H9 (cell line): ENCODE data around the gene DCTN3. TPM values are rescaled to one million over a fixed set of nuclear protein-coding genes. Genes with fewer than 3 reads are reported as not detected.

ENCODE experiments used
- DNase-seq: peaks from one replicate; pipeline ENCODE4 v3.0.0-alpha.2; 2017
- H2AFZ ChIP-seq: one replicate; pipeline ENCODE4 v1.6.1; 2013; ENCODE audit warnings: mild to moderate bottlenecking, low read length, control low read depth, moderate library complexity
- H2AK5ac ChIP-seq: 2 replicates; pipeline ENCODE4 v1.6.1; 2013; ENCODE audit warnings: low read length, control low read depth, mixed read lengths; ENCODE audit not compliant: insufficient read length
- H2BK120ac ChIP-seq: one replicate; pipeline ENCODE4 v1.6.1; 2013; ENCODE audit warnings: low read depth, mild to moderate bottlenecking, low read length, control low read depth, inconsistent platforms; ENCODE audit not compliant: poor library complexity, severe bottlenecking
- H2BK12ac ChIP-seq: 2 replicates; pipeline ENCODE4 v1.6.1; 2013; ENCODE audit warnings: low read length, control low read depth, mixed read lengths, low read depth; ENCODE audit not compliant: insufficient read length
- H2BK15ac ChIP-seq: 2 replicates; pipeline ENCODE4 v1.6.1; 2013; ENCODE audit warnings: low read depth, low read length, control low read depth
- H2BK20ac ChIP-seq: one replicate; pipeline ENCODE4 v1.6.1; 2013; ENCODE audit warnings: low read depth, mild to moderate bottlenecking, low read length, control low read depth, inconsistent platforms; ENCODE audit not compliant: poor library complexity, severe bottlenecking
- H2BK5ac ChIP-seq: 2 replicates; pipeline ENCODE4 v1.6.1; 2013; ENCODE audit warnings: low read length, control low read depth, mixed read lengths; ENCODE audit not compliant: insufficient read length
- H3K14ac ChIP-seq: 2 replicates; pipeline ENCODE4 v1.6.1; 2013; ENCODE audit warnings: low read length, control low read depth; ENCODE audit not compliant: insufficient read depth
- H3K18ac ChIP-seq: 2 replicates; pipeline ENCODE4 v1.6.1; 2013; ENCODE audit warnings: low read depth, mild to moderate bottlenecking, mixed read lengths, low read length, control low read depth; ENCODE audit not compliant: insufficient read length
- H3K23ac ChIP-seq: 2 replicates; pipeline ENCODE4 v1.6.1; 2013; ENCODE audit warnings: low read length, control low read depth, mixed read lengths, low read depth; ENCODE audit not compliant: insufficient read length
- H3K23me2 ChIP-seq: 2 replicates; pipeline ENCODE4 v1.6.1; 2013; ENCODE audit warnings: low read depth, mild to moderate bottlenecking, mixed read lengths, low read length, control low read depth; ENCODE audit not compliant: insufficient read length, poor library complexity, severe bottlenecking
- H3K27ac ChIP-seq: 2 replicates; pipeline ENCODE4 v1.5.1; 2013; ENCODE audit warnings: low read length, control low read depth, mixed read lengths, low read depth; ENCODE audit not compliant: insufficient read length
- H3K27me3 ChIP-seq: 2 replicates; pipeline ENCODE4 v1.6.1; 2013; ENCODE audit warnings: low read length, control low read depth, inconsistent platforms; ENCODE audit not compliant: insufficient read depth
- H3K4ac ChIP-seq: 2 replicates; pipeline ENCODE4 v1.6.1; 2013; ENCODE audit warnings: low read depth, mild to moderate bottlenecking, control low read depth, inconsistent platforms, low read length, moderate library complexity
- H3K4me1 ChIP-seq: 2 replicates; pipeline ENCODE4 v1.6.1; 2013; ENCODE audit warnings: low read length, control low read depth, inconsistent platforms; ENCODE audit not compliant: insufficient read depth
- H3K4me2 ChIP-seq: 2 replicates; pipeline ENCODE4 v1.6.1; 2013; ENCODE audit warnings: low read length, control low read depth, mixed read lengths; ENCODE audit not compliant: insufficient read length, insufficient read depth
- H3K56ac ChIP-seq: 2 replicates; pipeline ENCODE4 v1.6.1; 2013; ENCODE audit warnings: low read depth, mild to moderate bottlenecking, mixed read lengths, low read length, control low read depth; ENCODE audit not compliant: insufficient read length
- H3K79me1 ChIP-seq: 2 replicates; pipeline ENCODE4 v1.6.1; 2013; ENCODE audit warnings: low read depth, mild to moderate bottlenecking, moderate library complexity, low read length, control low read depth, inconsistent platforms; ENCODE audit not compliant: insufficient read depth, poor library complexity, severe bottlenecking
- H3K79me2 ChIP-seq: 2 replicates; pipeline ENCODE4 v1.6.1; 2013; ENCODE audit warnings: low read length, control low read depth, inconsistent platforms; ENCODE audit not compliant: insufficient read depth
- H3K9ac ChIP-seq: 2 replicates; pipeline ENCODE4 v1.6.1; 2013; ENCODE audit warnings: low read length, control low read depth, mixed read lengths; ENCODE audit not compliant: insufficient read length; ENCODE audit errors: extremely low read depth
- H3K9me3 ChIP-seq: one replicate; pipeline ENCODE4 v1.6.1; 2013; ENCODE audit warnings: low read depth, low read length, inconsistent platforms; ENCODE audit not compliant: control insufficient read depth
- H3T11ph ChIP-seq: one replicate; pipeline ENCODE4 v1.6.1; 2013; ENCODE audit warnings: mild to moderate bottlenecking, low read length, control low read depth, inconsistent platforms
- H4K20me1 ChIP-seq: one replicate; pipeline ENCODE4 v1.6.1; 2013; ENCODE audit not compliant: control insufficient read depth, insufficient read length, insufficient read depth
- H4K5ac ChIP-seq: 2 replicates; pipeline ENCODE4 v1.6.1; 2013; ENCODE audit warnings: low read depth, mild to moderate bottlenecking, mixed read lengths, low read length, control low read depth; ENCODE audit not compliant: insufficient read length
- H4K8ac ChIP-seq: replicated peaks from 2 replicates; pipeline ENCODE4 v1.6.1; 2013; ENCODE audit warnings: low read length, control low read depth, mixed read lengths, low read depth; ENCODE audit not compliant: insufficient read length
- H4K91ac ChIP-seq: 2 replicates; pipeline ENCODE4 v1.6.1; 2013; ENCODE audit warnings: low read depth, mild to moderate bottlenecking, moderate library complexity, mixed read lengths, low read length, control low read depth; ENCODE audit not compliant: insufficient read length
- H3K27ac Mint-ChIP-seq, 3 experiments: 2 replicates in 2 of 3; 3 replicates in 1 of 3; pipeline ENCODE4 v1.8.0; 2020 to 2021; ENCODE audit warnings: mixed read lengths in 3 of 3, mild to moderate bottlenecking in 1 of 3, moderate library complexity in 1 of 3
- H3K27me3 Mint-ChIP-seq: 2 replicates; pipeline ENCODE4 v1.8.0; 2021; ENCODE audit warnings: low read depth, mild to moderate bottlenecking, moderate library complexity, mixed read lengths
- H3K36me3 Mint-ChIP-seq, 3 experiments: 2 replicates in 2 of 3; 3 replicates in 1 of 3; pipeline ENCODE4 v1.8.0; 2020 to 2021; ENCODE audit warnings: low read depth in 3 of 3, mixed read lengths in 3 of 3; ENCODE audit not compliant: insufficient read depth in 1 of 3
- H3K4me1 Mint-ChIP-seq, 2 experiments: 2 replicates each; pipeline ENCODE4 v1.8.0; 2020; ENCODE audit warnings: mixed read lengths in 2 of 2
- H3K4me3 Mint-ChIP-seq, 2 experiments: 2 replicates in 1 of 2; 3 replicates in 1 of 2; pipeline ENCODE4 v1.8.0; 2020 to 2021; ENCODE audit warnings: mild to moderate bottlenecking in 2 of 2, mixed read lengths in 2 of 2, moderate library complexity in 1 of 2
- H3K9me3 Mint-ChIP-seq, 2 experiments: 2 replicates in 1 of 2; 3 replicates in 1 of 2; pipeline ENCODE4 v1.8.0; 2020; ENCODE audit warnings: mild to moderate bottlenecking in 2 of 2, mixed read lengths in 2 of 2, moderate library complexity in 1 of 2
- CTCF ChIP-seq: fragments of 200-600 bp; sonication (generic); conservative IDR thresholded peaks from 3 replicates; pipeline ENCODE4 v1.8.0; 2021; ENCODE audit warnings: antibody characterized with exemption, mild to moderate bottlenecking
- WGBS: extraction: QIAGEN DNeasy Blood & Tissue Kit; methylation state at CpG from one replicate; pipeline ENCODE4 v1.1.7; 2013; ENCODE audit warnings: missing lambda C conversion rate, low lambda C conversion rate, mixed read lengths; ENCODE audit not compliant: insufficient read length; ENCODE audit errors: extremely low coverage; 5-methylcytosine and 5-hydroxymethylcytosine counted together
- total RNA-seq: library from RNA; stranded (reverse); gene quantifications from 2 replicates; pipeline ENCODE4 v1.2.1, GENCODE V29; 2021

The DCTN3 gene
- total RNA-seq, 1 experiment from 2014 or later: 40.0 TPM

DNA sequence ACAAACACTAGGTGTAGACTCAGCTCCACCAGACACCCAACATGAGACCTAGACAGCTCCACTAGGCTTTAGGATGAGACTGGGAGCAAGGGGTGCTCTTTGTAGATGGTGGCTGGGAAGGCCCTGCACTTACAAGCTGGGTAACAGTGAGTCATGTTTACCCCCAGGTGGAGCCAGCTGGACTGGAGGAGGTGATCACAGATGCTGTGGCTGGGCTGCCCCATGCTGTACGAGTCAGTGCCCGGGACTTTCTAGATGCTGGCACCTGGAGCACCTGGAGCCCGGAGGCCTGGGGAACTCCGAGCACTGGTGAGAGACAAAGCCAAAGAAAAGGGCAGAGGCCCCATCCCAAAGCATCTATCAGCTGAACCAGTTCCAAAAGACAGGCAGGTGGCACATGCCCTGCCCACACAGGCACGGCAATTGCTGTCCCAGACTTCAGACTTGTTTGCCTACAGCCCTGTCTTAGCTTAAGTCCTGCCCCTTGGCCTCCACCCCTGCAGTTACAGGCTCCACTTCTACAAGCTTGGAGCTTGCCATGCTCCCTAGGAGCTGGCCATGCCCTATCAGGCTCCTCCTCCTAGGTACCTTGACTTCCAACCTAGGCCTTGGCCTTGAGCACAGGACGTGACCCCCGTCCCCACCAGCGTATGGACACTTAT, 39.4 kb upstream of the DCTN3 start:
- Histone ChIP-seq H4K20me1 (no peaks in the 10 kb centered on the region), H3K23me2 (peaks cover 4% of the 10 kb centered on the region), H2BK12ac (no peak overlapping the region), H2AFZ (no peak overlapping the region), H2BK120ac (no peak overlapping the region), H4K5ac (no peak overlapping the region), H3K79me1 (no peaks in the 10 kb centered on the region), H4K8ac (no peak overlapping the region), H3K4me1 (no peaks in the 10 kb centered on the region), H3K27me3 (no peaks in the 10 kb centered on the region), H2BK5ac (no peak overlapping the region), H3K23ac (no peak overlapping the region), H4K91ac (no peak overlapping the region), H3K4me2 (no peak overlapping the region), H3K9me3 (no peaks in the 10 kb centered on the region), H2BK15ac (no peak overlapping the region), H3K4ac (no peak overlapping the region), H3K18ac (no peak overlapping the region), H3T11ph (no peak overlapping the region), H2AK5ac (no peak overlapping the region), H3K56ac (no peak overlapping the region), H2BK20ac (no peak overlapping the region), H3K79me2 (no peaks in the 10 kb centered on the region), H3K14ac (no peak overlapping the region), H3K9ac (no peak overlapping the region), H3K27ac (no peak overlapping the region)
- H3K4me3 Mint-ChIP-seq: no peak overlapping the region
- H3K4me1 Mint-ChIP-seq: peaks cover 6 to 18% of the 10 kb centered on the region in 2 experiments
- no peak overlapping the region for H3K27ac Mint-ChIP-seq
- H3K9me3 Mint-ChIP-seq: no peaks in the 10 kb centered on the region
- WGBS: no CpG with 5 or more reads among the region's 8 CpGs
- DNase-seq: no peak
- H3K36me3 Mint-ChIP-seq: no peaks in the 10 kb centered on the region
- H3K27me3 Mint-ChIP-seq: peaks cover 6% of the 10 kb centered on the region
- TF ChIP-seq CTCF: no peak; the same call in 2 of the 3 replicates
